Panc1 (cell line): Measurements from ENCODE around the gene FLVCR1.

Source experiments
- CTCF ChIP-seq: fragments of 450-650 bp; IDR thresholded peaks from 2 replicates; pipeline ENCODE4 v1.5.1; 2017; ENCODE audit warnings: mild to moderate bottlenecking
- POLR2AphosphoS5 ChIP-seq: IDR thresholded peaks from 2 replicates; pipeline ENCODE4 v1.6.1; 2012; ENCODE audit warnings: mild to moderate bottlenecking, low read depth, low read length, moderate library complexity

GRCh38 chr1:212917858-212918257 lies 59.8 kb downstream of the FLVCR1 start:
- TF ChIP-seq CTCF, result no peak
- no peak for TF ChIP-seq POLR2AphosphoS5
